Keratinocyte (primary cell): ENCODE results near the gene ALG12. TPM values are rescaled to one million over a fixed set of nuclear protein-coding genes. Genes with fewer than 3 reads are reported as not detected.

Source experiments
- DNase-seq: peaks from one replicate; pipeline ENCODE4 v3.0.0-alpha.2; 2011; ENCODE audit warnings: low read depth, missing footprints, low spot score
- FAIRE-seq: peaks from 2 replicates; lab custom pipeline; 2011; peaks lifted over from hg19 to GRCh38; lab: Jason Lieb, UNC
- H2AFZ ChIP-seq: 2 replicates; pipeline ENCODE4 v1.6.0; 2012; ENCODE audit warnings: low read length, control low read depth, inconsistent platforms; ENCODE audit not compliant: control insufficient read depth
- H3K27ac ChIP-seq: 2 replicates; pipeline ENCODE4 v1.5.1; 2011; ENCODE audit warnings: low read length; ENCODE audit not compliant: control insufficient read depth, insufficient read depth
- H3K27me3 ChIP-seq: 3 replicates; pipeline ENCODE4 v1.6.0; 2011; ENCODE audit warnings: low read length; ENCODE audit not compliant: control insufficient read depth, insufficient read depth; ENCODE audit errors: extremely low read depth
- H3K36me3 ChIP-seq, 2 experiments: 2 replicates in 1 of 2; 3 replicates in 1 of 2; pipeline ENCODE4 v1.5.1; 2011; ENCODE audit warnings: low read length in 2 of 2, mild to moderate bottlenecking in 1 of 2; ENCODE audit not compliant: control insufficient read depth in 2 of 2, insufficient read depth in 2 of 2; ENCODE audit errors: extremely low read depth in 1 of 2
- H3K4me1 ChIP-seq: 3 replicates; pipeline ENCODE4 v1.5.1; 2011; ENCODE audit warnings: low read length; ENCODE audit not compliant: control insufficient read depth, insufficient read depth; ENCODE audit errors: extremely low read depth
- H3K4me2 ChIP-seq: 3 replicates; pipeline ENCODE4 v1.6.0; 2011; ENCODE audit warnings: low read depth, low read length; ENCODE audit not compliant: control insufficient read depth, insufficient read depth; ENCODE audit errors: extremely low read depth
- H3K4me3 ChIP-seq, 3 experiments: fragments of 200-600 bp in 1 of 3; sonication (generic) in 1 of 3; 2 replicates in 2 of 3; 3 replicates in 1 of 3; pipeline ENCODE4 v1.5.1; 2011 to 2016; ENCODE audit warnings: low read length in 3 of 3, mild to moderate bottlenecking in 3 of 3, control low read depth in 2 of 3, inconsistent platforms in 1 of 3, low read depth in 1 of 3, mixed read lengths in 1 of 3, mixed run types in 1 of 3, moderate library complexity in 1 of 3; ENCODE audit not compliant: control insufficient read depth in 2 of 3, insufficient read depth in 2 of 3; ENCODE audit errors: extremely low read depth in 1 of 3
- H3K79me2 ChIP-seq: 2 replicates; pipeline ENCODE4 v1.6.0; 2012; ENCODE audit warnings: low read length; ENCODE audit not compliant: control insufficient read depth, insufficient read depth
- H3K9ac ChIP-seq: 3 replicates; pipeline ENCODE4 v1.6.0; 2011; ENCODE audit warnings: low read length; ENCODE audit not compliant: control insufficient read depth, insufficient read depth; ENCODE audit errors: extremely low read depth
- H3K9me1 ChIP-seq: 3 replicates; pipeline ENCODE4 v1.6.0; 2011; ENCODE audit warnings: low read length; ENCODE audit not compliant: control insufficient read depth, insufficient read depth; ENCODE audit errors: extremely low read depth
- H3K9me3 ChIP-seq: 2 replicates; pipeline ENCODE4 v1.5.1; 2012; ENCODE audit warnings: low read depth, low read length; ENCODE audit not compliant: control insufficient read depth
- H4K20me1 ChIP-seq: 3 replicates; pipeline ENCODE4 v1.6.0; 2011; ENCODE audit warnings: low read length; ENCODE audit not compliant: control insufficient read depth, insufficient read depth; ENCODE audit errors: extremely low read depth
- CTCF ChIP-seq, 3 experiments: IDR thresholded peaks in 1 of 3; conservative IDR thresholded peaks in 1 of 3; optimal IDR thresholded peaks in 1 of 3; 2 replicates in 2 of 3; 3 replicates in 1 of 3; pipeline versions ENCODE3 to v1.5.1; 2011; ENCODE audit warnings: low read length in 3 of 3, mild to moderate bottlenecking in 3 of 3, moderate library complexity in 2 of 3, control low read depth in 1 of 3, inconsistent platforms in 1 of 3; ENCODE audit not compliant: insufficient read depth in 2 of 3; ENCODE audit errors: extremely low read depth in 1 of 3
- EZH2 ChIP-seq: IDR thresholded peaks from one replicate; pipeline ENCODE4 v1.6.1; 2012; ENCODE audit warnings: inconsistent platforms, mild to moderate bottlenecking, low read length, moderate library complexity
- dilution Hi-C: fragments of 300-500 bp; cut with MboI; formaldehyde crosslinking; loops from one replicate; pipeline ENCODE4 v1.7.0; 2020; ENCODE audit warnings: low sequenced_read_pairs; ENCODE audit not compliant: extremely low pct_ligation_motif_present
- polyA plus RNA-seq, 5 experiments: library from polyadenylated mRNA; depleted of rRNA in 3 of 5; stranded (reverse) in 3 of 5; stranded (forward) in 1 of 5; unstranded in 1 of 5; fragments of >200 nt; gene quantifications; 1 replicate in 1 of 5; 2 replicates in 3 of 5; 3 replicates in 1 of 5; pipeline versions ENCODE4 v1.2.1 to v1.2.3, GENCODE V29; 2011 to 2012; ENCODE audit warnings: missing spikeins in 2 of 5, low read depth in 1 of 5, low replicate concordance in 1 of 5

Gene ALG12
- polyA plus RNA-seq, 1 donor (not counting 4 experiments of a cell fraction or from before 2014, with no cell fraction given), result 6.3 TPM

GRCh38 chr22:49909476-49910205 lies 8.6 kb downstream of the ALG12 start:
- H3K36me3 ChIP-seq, result peaks cover 5 to 13% of the 10 kb centered on the region in 2 experiments
- TF ChIP-seq EZH2 (no peak), CTCF (optimal IDR thresholded peaks at IDR 0.05 in 1 of 3, IDR thresholded peaks at IDR 0.05 in 1 of 3, conservative IDR thresholded peaks at IDR 0.05 in 1 of 3; ENCODE audit: extremely low read depth in 1 of 3, insufficient read depth in 2 of 3, low read length in 3 of 3) (no peak)
- dilution Hi-C loops, result no loop called here

GRCh38 chr22:49907807-49908206 lies 10.4 kb downstream of the ALG12 start:
- Histone ChIP-seq H3K9me3 (no peaks in the 10 kb centered on the region), H2AFZ (no peak overlapping the region), H3K36me3 (peaks cover 5 to 7% of the 10 kb centered on the region in 2 experiments), H3K4me1 (no peaks in the 10 kb centered on the region), H3K9me1 (no peaks in the 10 kb centered on the region), H4K20me1 (no peaks in the 10 kb centered on the region), H3K9ac (no peak overlapping the region), H3K79me2 (peaks cover 3% of the 10 kb centered on the region), H3K27me3 (no peaks in the 10 kb centered on the region), H3K4me2 (no peak overlapping the region), H3K27ac (no peak overlapping the region), H3K4me3 (no peak overlapping the region)
- dilution Hi-C loops, result no loop called here
- no peak for FAIRE-seq
- no peak for DNase-seq
- TF ChIP-seq CTCF (optimal IDR thresholded peaks at IDR 0.05 in 1 of 3, IDR thresholded peaks at IDR 0.05 in 1 of 3, conservative IDR thresholded peaks at IDR 0.05 in 1 of 3; ENCODE audit: extremely low read depth in 1 of 3, insufficient read depth in 2 of 3, low read length in 3 of 3) (no peak), EZH2 (no peak)

More at GRCh38 chr22:49909476-49910205, 8.6 kb downstream of the ALG12 start:
- H3K4me2 ChIP-seq, result no peak overlapping the region
- FAIRE-seq (no peak), DNase-seq (no peak)
- H2AFZ ChIP-seq, result no peak overlapping the region
- H3K27ac ChIP-seq, result no peak overlapping the region
- peaks cover 3% of the 10 kb centered on the region for H3K79me2 ChIP-seq
- H3K4me3 ChIP-seq, result no peak overlapping the region
- H3K9me1 ChIP-seq, result no peaks in the 10 kb centered on the region
- H3K27me3 ChIP-seq, result no peaks in the 10 kb centered on the region
- H3K9ac ChIP-seq, result no peak overlapping the region
- no peaks in the 10 kb centered on the region for H4K20me1 ChIP-seq
- no peaks in the 10 kb centered on the region for H3K4me1 ChIP-seq
- H3K9me3 ChIP-seq, result no peaks in the 10 kb centered on the region
